ENCODE measurements around the gene GABRG3. TPM values are rescaled to one million over a fixed set of nuclear protein-coding genes. Genes with fewer than 3 reads are reported as not detected.

Gene GABRG3
- total RNA-seq, 1 donor from 2014 or later, result 0.54 TPM

GRCh38 chr15:27561816-27562215 is 590.8 kb downstream of the GABRG3 start:
- Mint-ChIP-seq H3K27ac (ENCODE audit: unreplicated experiment) (no peak overlapping the region), H3K36me3 (ENCODE audit: low read depth, unreplicated experiment) (no peaks in the 10 kb centered on the region), H3K27me3 (ENCODE audit: low read depth, unreplicated experiment) (no peaks in the 10 kb centered on the region), H3K4me3 (ENCODE audit: unreplicated experiment) (no peak overlapping the region), H3K4me1 (ENCODE audit: low read depth, unreplicated experiment) (peaks cover 21% of the 10 kb centered on the region), H3K9me3 (ENCODE audit: unreplicated experiment) (peaks cover 3% of the 10 kb centered on the region)
- FAIRE-seq (peak; percentile 58), DNase-seq (ENCODE audit: low read depth) (peak; percentile 46)
- Histone ChIP-seq H3K4me2 (ENCODE audit: low read length) (peak overlapping the region; percentile 30), H3K36me3 (ENCODE audit: insufficient read depth, low read length) (no peaks in the 10 kb centered on the region), H3K4me3 (ENCODE audit: insufficient read depth, low read depth, low read length) (no peak overlapping the region), H3K9ac (ENCODE audit: low read length) (no peak overlapping the region), H3K79me2 (ENCODE audit: insufficient read depth, low read length) (no peaks in the 10 kb centered on the region), H3K27ac (ENCODE audit: low read depth, low read length) (peak overlapping the region; percentile 62), H3K9me3 (ENCODE audit: insufficient read depth, low read depth, low read length) (no peaks in the 10 kb centered on the region), H2AFZ (ENCODE audit: low read depth, low read length) (no peak overlapping the region), H3K27me3 (ENCODE audit: insufficient read depth, low read length) (no peaks in the 10 kb centered on the region), H4K20me1 (ENCODE audit: insufficient read depth, low read length) (no peaks in the 10 kb centered on the region), H3K4me1 (ENCODE audit: insufficient read depth, low read length) (peaks cover 14% of the 10 kb centered on the region)
- TF ChIP-seq CTCF (IDR thresholded peaks at IDR 0.05; ENCODE audit: insufficient read depth, low read depth, low read length) (no peak), EZH2 (IDR thresholded peaks at IDR 0.05; ENCODE audit: insufficient read depth, low read length) (no peak)

- H2AFZ ChIP-seq (ENCODE audit: low read depth, low read length), result no peak overlapping the region
- no peak overlapping the region for H3K27ac ChIP-seq (ENCODE audit: low read depth, low read length)
- no peak overlapping the region for H3K27ac Mint-ChIP-seq (ENCODE audit: unreplicated experiment)
- no peak overlapping the region for H3K4me3 Mint-ChIP-seq (ENCODE audit: unreplicated experiment)
- H3K27me3 ChIP-seq (ENCODE audit: insufficient read depth, low read length), result no peaks in the 10 kb centered on the region
- peaks cover 21% of the 10 kb centered on the region for H3K4me1 Mint-ChIP-seq (ENCODE audit: low read depth, unreplicated experiment)
- H3K9me3 ChIP-seq (ENCODE audit: insufficient read depth, low read depth, low read length), result no peaks in the 10 kb centered on the region
- no peaks in the 10 kb centered on the region for H3K27me3 Mint-ChIP-seq (ENCODE audit: low read depth, unreplicated experiment)
- FAIRE-seq (no peak), DNase-seq (ENCODE audit: low read depth) (no peak)
- no peak overlapping the region for H3K4me2 ChIP-seq (ENCODE audit: low read length)
- peaks cover 3% of the 10 kb centered on the region for H3K9me3 Mint-ChIP-seq (ENCODE audit: unreplicated experiment)
- no peaks in the 10 kb centered on the region for H3K36me3 ChIP-seq (ENCODE audit: insufficient read depth, low read length)
- H4K20me1 ChIP-seq (ENCODE audit: insufficient read depth, low read length), result no peaks in the 10 kb centered on the region
- H3K4me1 ChIP-seq (ENCODE audit: insufficient read depth, low read length), result peaks cover 14% of the 10 kb centered on the region
- no peak overlapping the region for H3K9ac ChIP-seq (ENCODE audit: low read length)
- H3K36me3 Mint-ChIP-seq (ENCODE audit: low read depth, unreplicated experiment), result no peaks in the 10 kb centered on the region
- no peaks in the 10 kb centered on the region for H3K79me2 ChIP-seq (ENCODE audit: insufficient read depth, low read length)
- TF ChIP-seq CTCF (IDR thresholded peaks at IDR 0.05; ENCODE audit: insufficient read depth, low read depth, low read length) (no peak), EZH2 (IDR thresholded peaks at IDR 0.05; ENCODE audit: insufficient read depth, low read length) (no peak)
- H3K4me3 ChIP-seq (ENCODE audit: insufficient read depth, low read depth, low read length), result no peak overlapping the region
Observed at GRCh38 chr15:27563765-27564370, 592.9 kb downstream of the GABRG3 start.

- Histone ChIP-seq H2AFZ (ENCODE audit: low read depth, low read length) (no peak overlapping the region), H3K79me2 (ENCODE audit: insufficient read depth, low read length) (no peaks in the 10 kb centered on the region), H3K4me3 (ENCODE audit: insufficient read depth, low read depth, low read length) (no peak overlapping the region), H3K9ac (ENCODE audit: low read length) (no peak overlapping the region), H3K4me1 (ENCODE audit: insufficient read depth, low read length) (peaks cover 14% of the 10 kb centered on the region), H3K27ac (ENCODE audit: low read depth, low read length) (no peak overlapping the region), H3K4me2 (ENCODE audit: low read length) (no peak overlapping the region), H3K27me3 (ENCODE audit: insufficient read depth, low read length) (no peaks in the 10 kb centered on the region), H3K9me3 (ENCODE audit: insufficient read depth, low read depth, low read length) (no peaks in the 10 kb centered on the region), H4K20me1 (ENCODE audit: insufficient read depth, low read length) (no peaks in the 10 kb centered on the region), H3K36me3 (ENCODE audit: insufficient read depth, low read length) (no peaks in the 10 kb centered on the region)
- Mint-ChIP-seq H3K27ac (ENCODE audit: unreplicated experiment) (peak overlapping the region; percentile 41), H3K36me3 (ENCODE audit: low read depth, unreplicated experiment) (no peaks in the 10 kb centered on the region), H3K27me3 (ENCODE audit: low read depth, unreplicated experiment) (no peaks in the 10 kb centered on the region), H3K4me3 (ENCODE audit: unreplicated experiment) (no peak overlapping the region), H3K9me3 (ENCODE audit: unreplicated experiment) (peaks cover 2% of the 10 kb centered on the region), H3K4me1 (ENCODE audit: low read depth, unreplicated experiment) (peaks cover 21% of the 10 kb centered on the region)
- DNase-seq (ENCODE audit: low read depth), result no peak
- no peak for FAIRE-seq
- TF ChIP-seq EZH2 (IDR thresholded peaks at IDR 0.05; ENCODE audit: insufficient read depth, low read length) (no peak), CTCF (IDR thresholded peaks at IDR 0.05; ENCODE audit: insufficient read depth, low read depth, low read length) (no peak)
Observed at GRCh38 chr15:27564656-27565055, 593.7 kb downstream of the GABRG3 start.

All from astrocyte (in vitro differentiated cells and primary cell).